Keratinocyte (primary cell): Measurements from ENCODE around the gene PAPPA. TPM values are rescaled to one million over a fixed set of nuclear protein-coding genes. Genes with fewer than 3 reads are reported as not detected.

Experiments used
- DNase-seq: peaks from one replicate; pipeline ENCODE4 v3.0.0-alpha.2; 2011; ENCODE audit warnings: low read depth, missing footprints, low spot score
- FAIRE-seq: peaks from 2 replicates; lab custom pipeline; 2011; peaks lifted over from hg19 to GRCh38; lab: Jason Lieb, UNC
- H2AFZ ChIP-seq: 2 replicates; pipeline ENCODE4 v1.6.0; 2012; ENCODE audit warnings: low read length, control low read depth, inconsistent platforms; ENCODE audit not compliant: control insufficient read depth
- H3K27ac ChIP-seq: 2 replicates; pipeline ENCODE4 v1.5.1; 2011; ENCODE audit warnings: low read length; ENCODE audit not compliant: control insufficient read depth, insufficient read depth
- H3K27me3 ChIP-seq: 3 replicates; pipeline ENCODE4 v1.6.0; 2011; ENCODE audit warnings: low read length; ENCODE audit not compliant: control insufficient read depth, insufficient read depth; ENCODE audit errors: extremely low read depth
- H3K36me3 ChIP-seq, 2 experiments: 2 replicates in 1 of 2; 3 replicates in 1 of 2; pipeline ENCODE4 v1.5.1; 2011; ENCODE audit warnings: low read length in 2 of 2, mild to moderate bottlenecking in 1 of 2; ENCODE audit not compliant: control insufficient read depth in 2 of 2, insufficient read depth in 2 of 2; ENCODE audit errors: extremely low read depth in 1 of 2
- H3K4me1 ChIP-seq: 3 replicates; pipeline ENCODE4 v1.5.1; 2011; ENCODE audit warnings: low read length; ENCODE audit not compliant: control insufficient read depth, insufficient read depth; ENCODE audit errors: extremely low read depth
- H3K4me2 ChIP-seq: 3 replicates; pipeline ENCODE4 v1.6.0; 2011; ENCODE audit warnings: low read depth, low read length; ENCODE audit not compliant: control insufficient read depth, insufficient read depth; ENCODE audit errors: extremely low read depth
- H3K4me3 ChIP-seq, 3 experiments: fragments of 200-600 bp in 1 of 3; sonication (generic) in 1 of 3; 2 replicates in 2 of 3; 3 replicates in 1 of 3; pipeline ENCODE4 v1.5.1; 2011 to 2016; ENCODE audit warnings: low read length in 3 of 3, mild to moderate bottlenecking in 3 of 3, control low read depth in 2 of 3, inconsistent platforms in 1 of 3, low read depth in 1 of 3, mixed read lengths in 1 of 3, mixed run types in 1 of 3, moderate library complexity in 1 of 3; ENCODE audit not compliant: control insufficient read depth in 2 of 3, insufficient read depth in 2 of 3; ENCODE audit errors: extremely low read depth in 1 of 3
- H3K79me2 ChIP-seq: 2 replicates; pipeline ENCODE4 v1.6.0; 2012; ENCODE audit warnings: low read length; ENCODE audit not compliant: control insufficient read depth, insufficient read depth
- H3K9ac ChIP-seq: 3 replicates; pipeline ENCODE4 v1.6.0; 2011; ENCODE audit warnings: low read length; ENCODE audit not compliant: control insufficient read depth, insufficient read depth; ENCODE audit errors: extremely low read depth
- H3K9me1 ChIP-seq: 3 replicates; pipeline ENCODE4 v1.6.0; 2011; ENCODE audit warnings: low read length; ENCODE audit not compliant: control insufficient read depth, insufficient read depth; ENCODE audit errors: extremely low read depth
- H3K9me3 ChIP-seq: 2 replicates; pipeline ENCODE4 v1.5.1; 2012; ENCODE audit warnings: low read depth, low read length; ENCODE audit not compliant: control insufficient read depth
- H4K20me1 ChIP-seq: 3 replicates; pipeline ENCODE4 v1.6.0; 2011; ENCODE audit warnings: low read length; ENCODE audit not compliant: control insufficient read depth, insufficient read depth; ENCODE audit errors: extremely low read depth
- CTCF ChIP-seq, 3 experiments: IDR thresholded peaks in 1 of 3; conservative IDR thresholded peaks in 1 of 3; optimal IDR thresholded peaks in 1 of 3; 2 replicates in 2 of 3; 3 replicates in 1 of 3; pipeline versions ENCODE3 to v1.5.1; 2011; ENCODE audit warnings: low read length in 3 of 3, mild to moderate bottlenecking in 3 of 3, moderate library complexity in 2 of 3, control low read depth in 1 of 3, inconsistent platforms in 1 of 3; ENCODE audit not compliant: insufficient read depth in 2 of 3; ENCODE audit errors: extremely low read depth in 1 of 3
- EZH2 ChIP-seq: IDR thresholded peaks from one replicate; pipeline ENCODE4 v1.6.1; 2012; ENCODE audit warnings: inconsistent platforms, mild to moderate bottlenecking, low read length, moderate library complexity
- dilution Hi-C: fragments of 300-500 bp; cut with MboI; formaldehyde crosslinking; loops from one replicate; pipeline ENCODE4 v1.7.0; 2020; ENCODE audit warnings: low sequenced_read_pairs; ENCODE audit not compliant: extremely low pct_ligation_motif_present
- polyA plus RNA-seq, 5 experiments: library from polyadenylated mRNA; depleted of rRNA in 3 of 5; stranded (reverse) in 3 of 5; stranded (forward) in 1 of 5; unstranded in 1 of 5; fragments of >200 nt; gene quantifications; 1 replicate in 1 of 5; 2 replicates in 3 of 5; 3 replicates in 1 of 5; pipeline versions ENCODE4 v1.2.1 to v1.2.3, GENCODE V29; 2011 to 2012; ENCODE audit warnings: missing spikeins in 2 of 5, low read depth in 1 of 5, low replicate concordance in 1 of 5

Gene PAPPA
- polyA plus RNA-seq, 1 donor (not counting 4 experiments of a cell fraction or from before 2014, with no cell fraction given): 0.77 TPM

GRCh38 chr9:116278326-116278725 is 124.7 kb downstream of the PAPPA start:
- dilution Hi-C loops: no loop called here
- no peaks in the 10 kb centered on the region for H3K27me3 ChIP-seq
- no peaks in the 10 kb centered on the region for H3K9me3 ChIP-seq
- no peaks in the 10 kb centered on the region for H3K79me2 ChIP-seq
- no peak overlapping the region for H3K27ac ChIP-seq
- FAIRE-seq: no peak
- no peak for DNase-seq
- peaks cover 17% of the 10 kb centered on the region for H3K4me1 ChIP-seq
- no peak overlapping the region for H3K4me2 ChIP-seq
- H3K9ac ChIP-seq: no peak overlapping the region
- no peaks in the 10 kb centered on the region for H4K20me1 ChIP-seq
- H3K36me3 ChIP-seq: no peaks in the 10 kb centered on the region
- no peaks in the 10 kb centered on the region for H3K9me1 ChIP-seq
- no peak for TF ChIP-seq EZH2
- TF ChIP-seq CTCF (optimal IDR thresholded peaks at IDR 0.05 in 1 of 3, IDR thresholded peaks at IDR 0.05 in 1 of 3, conservative IDR thresholded peaks at IDR 0.05 in 1 of 3; ENCODE audit: extremely low read depth in 1 of 3, insufficient read depth in 2 of 3, low read length in 3 of 3): no peak
- H3K4me3 ChIP-seq: no peak overlapping the region
- H2AFZ ChIP-seq: no peak overlapping the region

- no peak for TF ChIP-seq CTCF (optimal IDR thresholded peaks at IDR 0.05 in 1 of 3, IDR thresholded peaks at IDR 0.05 in 1 of 3, conservative IDR thresholded peaks at IDR 0.05 in 1 of 3; ENCODE audit: extremely low read depth in 1 of 3, insufficient read depth in 2 of 3, low read length in 3 of 3)
- no peak for TF ChIP-seq EZH2
- Histone ChIP-seq H3K9me3 (no peaks in the 10 kb centered on the region), H3K27ac (no peak overlapping the region), H3K4me3 (no peak overlapping the region), H3K9me1 (no peaks in the 10 kb centered on the region), H3K79me2 (no peaks in the 10 kb centered on the region), H3K36me3 (no peaks in the 10 kb centered on the region), H3K4me1 (peaks cover 17% of the 10 kb centered on the region), H2AFZ (no peak overlapping the region), H3K4me2 (no peak overlapping the region), H4K20me1 (no peaks in the 10 kb centered on the region), H3K9ac (no peak overlapping the region), H3K27me3 (no peaks in the 10 kb centered on the region)
- DNase-seq: no peak
- no peak for FAIRE-seq
- dilution Hi-C loops: no loop called here
These were observed 125.6 kb downstream of the PAPPA start for GRCh38 chr9:116279230-116279629.
